Nasal cavity respiratory epithelium epithelial cell of viscerocranial mucosa (primary cell): ENCODE measurements around the gene SKOR1. TPM values are rescaled to one million over a fixed set of nuclear protein-coding genes. Genes with fewer than 3 reads are reported as not detected.

ENCODE experiments used
- total RNA-seq: library from RNA; depleted of rRNA; stranded (reverse); fragments of >200 nt; gene quantifications from 2 replicates; pipeline ENCODE4 v1.2.3, GENCODE V29; 2014

SKOR1 gene
- total RNA-seq: under 0.01 and 0.14 TPM in 2 replicates

DNA sequence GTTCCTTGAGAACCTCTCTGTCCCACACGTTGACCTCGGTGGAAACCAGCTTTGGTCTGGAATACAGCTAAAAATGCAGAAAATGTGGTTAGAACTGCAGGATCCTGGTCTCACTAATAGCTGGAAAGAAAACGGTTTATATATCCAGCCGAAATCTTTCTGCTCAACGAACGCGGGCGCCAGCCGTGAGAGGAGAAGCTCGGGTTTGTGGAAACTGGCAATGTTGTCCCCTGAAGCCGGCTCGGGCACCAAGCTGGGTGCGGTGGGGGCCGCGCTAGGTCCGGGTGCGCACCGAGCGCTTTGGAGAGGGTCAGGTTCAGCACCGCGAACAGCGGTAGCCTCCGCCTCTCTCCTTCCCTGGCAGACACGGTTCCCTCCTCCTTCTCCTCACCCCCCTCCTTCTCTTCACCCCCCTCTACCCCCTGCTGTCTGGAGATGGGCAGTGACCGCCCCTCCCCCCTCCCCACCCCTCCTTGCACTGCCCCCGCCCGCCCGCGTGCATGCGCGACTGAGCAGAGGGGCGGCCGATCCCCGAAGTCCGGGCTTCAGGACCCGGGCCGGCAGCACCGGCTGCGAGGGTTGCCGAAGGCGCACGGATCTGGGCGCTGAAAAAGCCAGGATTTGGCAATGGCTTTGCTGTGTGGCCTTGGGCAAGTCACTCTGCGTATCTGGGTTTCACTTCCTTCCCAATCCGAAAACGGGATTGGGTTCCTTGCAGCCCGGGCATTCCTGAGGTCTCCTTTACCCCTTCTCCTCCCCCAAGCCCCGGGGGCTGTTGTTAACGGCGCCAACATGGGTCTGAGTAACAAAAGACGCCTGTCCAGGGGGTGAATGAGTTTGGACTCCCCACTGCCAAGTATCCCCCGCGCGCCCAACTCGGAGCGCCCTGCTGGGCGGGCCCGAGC lies at the start of gene SKOR1:
SKOR1 (plus strand) TSS at position 534 of the 905 bp plus-strand sequence; CDS start at position 628, 94 bp downstream.

DNA sequence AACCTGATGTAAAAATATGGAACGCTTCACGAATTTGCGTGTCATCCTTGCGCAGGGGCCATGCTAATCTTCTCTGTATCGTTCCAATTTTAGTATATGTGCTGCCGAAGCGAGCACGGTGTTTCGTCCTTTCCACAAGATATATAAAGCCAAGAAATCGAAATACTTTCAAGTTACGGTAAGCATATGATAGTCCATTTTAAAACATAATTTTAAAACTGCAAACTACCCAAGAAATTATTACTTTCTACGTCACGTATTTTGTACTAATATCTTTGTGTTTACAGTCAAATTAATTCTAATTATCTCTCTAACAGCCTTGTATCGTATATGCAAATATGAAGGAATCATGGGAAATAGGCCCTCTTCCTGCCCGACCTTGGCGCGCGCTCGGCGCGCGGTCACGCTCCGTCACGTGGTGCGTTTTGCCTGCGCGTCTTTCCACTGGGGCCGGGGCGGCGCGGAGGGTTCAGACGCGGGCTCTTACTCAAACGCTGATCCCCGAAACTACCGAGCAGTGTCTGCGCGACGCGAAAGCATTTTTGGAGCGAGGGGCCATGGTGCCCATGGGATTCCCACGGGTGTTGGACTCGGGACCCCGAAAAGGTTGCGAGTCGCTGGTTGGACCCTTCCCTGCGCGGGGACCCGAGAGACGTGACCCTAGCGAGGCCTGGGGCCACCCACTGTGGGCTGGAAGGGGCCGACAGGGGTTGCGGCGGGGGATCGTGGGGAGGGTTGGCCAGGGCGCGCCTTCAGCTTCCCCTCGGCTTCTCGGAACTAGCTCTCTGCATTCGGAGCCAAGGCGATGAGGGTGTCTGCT lies 14.8 kb downstream of the SKOR1 start, which contains the start of gene RNU6-1:
RNU6-1 (minus strand) TSS at position 117 of the 820 bp plus-strand sequence.

Other genes starting within 250 kb of the SKOR1 start
- gene RNU6-1, start 14.5 kb downstream of the SKOR1 start, total RNA-seq: not detected in 2 replicates
- gene PIAS1, start 228.8 kb downstream of the SKOR1 start, total RNA-seq: 6.5 and 16.5 TPM in 2 replicates